ENCODE results near the gene EQTN. TPM values are rescaled to one million over a fixed set of nuclear protein-coding genes. Genes with fewer than 3 reads are reported as not detected.
"Not testable (repeated sequence)": the region's sequence is repeated elsewhere in the genome, so short reads cannot be mapped to it uniquely, and the experiment has no call there.

EQTN gene
- total RNA-seq, 1 donor: not detected

GRCh38 chr9:27276193-27277030 lies 20.5 kb downstream of the EQTN start:
- Histone ChIP-seq H3K9me3 (ENCODE audit: low read depth, low read length) (no peaks in the 10 kb centered on the region), H3K27me3 (ENCODE audit: insufficient read depth, low read length) (no peaks in the 10 kb centered on the region), H3K4me3 (ENCODE audit: low read length) (no peak overlapping the region), H3K4me1 (ENCODE audit: insufficient read depth, low read length) (no peaks in the 10 kb centered on the region)

GRCh38 chr9:27273186-27273585 lies 23.8 kb downstream of the EQTN start:
- H3K9me3 ChIP-seq (ENCODE audit: low read depth, low read length): no peaks in the 10 kb centered on the region
- H3K4me1 ChIP-seq (ENCODE audit: insufficient read depth, low read length): no peaks in the 10 kb centered on the region
- H3K27me3 ChIP-seq (ENCODE audit: insufficient read depth, low read length): no peaks in the 10 kb centered on the region
- no peak overlapping the region for H3K4me3 ChIP-seq (ENCODE audit: low read length)

GRCh38 chr9:27272103-27272502 lies 24.8 kb downstream of the EQTN start:
- Histone ChIP-seq H3K4me1 (ENCODE audit: insufficient read depth, low read length) (no peaks in the 10 kb centered on the region), H3K27me3 (ENCODE audit: insufficient read depth, low read length) (no peaks in the 10 kb centered on the region), H3K4me3 (ENCODE audit: low read length) (no peak overlapping the region), H3K9me3 (ENCODE audit: low read depth, low read length) (no peaks in the 10 kb centered on the region)

GRCh38 chr9:27261517-27262211 lies 35.3 kb downstream of the EQTN start:
- Histone ChIP-seq H3K9me3 (ENCODE audit: low read depth, low read length) (no peaks in the 10 kb centered on the region), H3K4me1 (ENCODE audit: insufficient read depth, low read length) (no peaks in the 10 kb centered on the region), H3K27me3 (ENCODE audit: insufficient read depth, low read length) (no peaks in the 10 kb centered on the region), H3K4me3 (ENCODE audit: low read length) (no peak overlapping the region)

GRCh38 chr9:27260789-27261516 lies 36.0 kb downstream of the EQTN start:
- H3K9me3 ChIP-seq (ENCODE audit: low read depth, low read length): no peaks in the 10 kb centered on the region
- H3K4me1 ChIP-seq (ENCODE audit: insufficient read depth, low read length): no peaks in the 10 kb centered on the region
- no peak overlapping the region for H3K4me3 ChIP-seq (ENCODE audit: low read length)
- no peaks in the 10 kb centered on the region for H3K27me3 ChIP-seq (ENCODE audit: insufficient read depth, low read length)

- Histone ChIP-seq H3K9me3 (ENCODE audit: low read depth, low read length) (no peaks in the 10 kb centered on the region), H3K4me1 (ENCODE audit: insufficient read depth, low read length) (no peaks in the 10 kb centered on the region), H3K27me3 (ENCODE audit: insufficient read depth, low read length) (no peaks in the 10 kb centered on the region), H3K4me3 (ENCODE audit: low read length) (no peak overlapping the region)
Observed at GRCh38 chr9:27258662-27259061, 38.3 kb downstream of the EQTN start.

- no peaks in the 10 kb centered on the region for H3K9me3 ChIP-seq (ENCODE audit: low read depth, low read length)
- H3K4me1 ChIP-seq (ENCODE audit: insufficient read depth, low read length): no peaks in the 10 kb centered on the region
- no peaks in the 10 kb centered on the region for H3K27me3 ChIP-seq (ENCODE audit: insufficient read depth, low read length)
- no peak overlapping the region for H3K4me3 ChIP-seq (ENCODE audit: low read length)
Observed at GRCh38 chr9:27248702-27249101, 48.2 kb downstream of the EQTN start.

- H3K4me1 ChIP-seq (ENCODE audit: insufficient read depth, low read length): no peaks in the 10 kb centered on the region
- no peaks in the 10 kb centered on the region for H3K27me3 ChIP-seq (ENCODE audit: insufficient read depth, low read length)
- no peaks in the 10 kb centered on the region for H3K9me3 ChIP-seq (ENCODE audit: low read depth, low read length)
- no peak overlapping the region for H3K4me3 ChIP-seq (ENCODE audit: low read length)
Observed at GRCh38 chr9:27247756-27248155, 49.2 kb downstream of the EQTN start.

GRCh38 chr9:27239648-27240047 lies 57.3 kb downstream of the EQTN start:
- not testable (repeated sequence) for H3K27me3 ChIP-seq (ENCODE audit: insufficient read depth, low read length); H3K4me1 ChIP-seq (ENCODE audit: insufficient read depth, low read length); H3K4me3 ChIP-seq (ENCODE audit: low read length); H3K9me3 ChIP-seq (ENCODE audit: low read depth, low read length)

Other genes starting within 250 kb of the EQTN start
- gene TEK, start 187.9 kb downstream of the EQTN start, total RNA-seq: under 0.01 TPM
- gene IFNK, start 227.1 kb upstream of the EQTN start, total RNA-seq: not detected
- 1.4 TPM for gene MOB3B, start 232.7 kb upstream of the EQTN start, total RNA-seq

All from mononuclear cell (primary cell).